HepG2 (cell line): ENCODE results near the gene ACD. TPM values are rescaled to one million over a fixed set of nuclear protein-coding genes. Genes with fewer than 3 reads are reported as not detected.

Experiments used
- CCDC6 ChIP-seq: sonication (generic); formaldehyde crosslinking; IDR thresholded peaks from 2 replicates; pipeline ENCODE4 v1.8.1; 2022; ENCODE audit warnings: mild to moderate bottlenecking, missing genetic modification reagents, moderate library complexity
- DDIT3 ChIP-seq: sonication (generic); formaldehyde crosslinking; IDR thresholded peaks from 2 replicates; pipeline ENCODE4 v1.4.0; 2020; ENCODE audit warnings: mild to moderate bottlenecking, missing genetic modification reagents
- HMG20B ChIP-seq: conservative IDR thresholded peaks from 2 replicates; pipeline ENCODE4 v1.6.1; 2016; ENCODE audit warnings: missing genetic modification reagents, missing compliant biosample characterization
- KDM6A ChIP-seq: IDR thresholded peaks from 2 replicates; pipeline ENCODE4 v1.6.1; 2016; ENCODE audit warnings: low read depth
- MAF1 ChIP-seq: sonication (generic); formaldehyde crosslinking; IDR thresholded peaks from 2 replicates; pipeline ENCODE4 v1.5.0; 2020; ENCODE audit warnings: missing genetic modification reagents, borderline replicate concordance
- MED13 ChIP-seq: sonication (generic); formaldehyde crosslinking; IDR thresholded peaks from 2 replicates; pipeline ENCODE4 v1.5.0; 2020; ENCODE audit warnings: missing genetic modification reagents
- NFKB2 ChIP-seq: sonication (generic); formaldehyde crosslinking; IDR thresholded peaks from 2 replicates; pipeline ENCODE4 v1.4.0; 2020; ENCODE audit warnings: missing genetic modification reagents, borderline replicate concordance
- POLR2A ChIP-seq, 2 experiments: IDR thresholded peaks; 2 replicates each; pipeline ENCODE4 v1.6.1; 2011; ENCODE audit warnings: low read depth in 2 of 2, low read length in 2 of 2, mild to moderate bottlenecking in 1 of 2, moderate library complexity in 1 of 2; ENCODE audit not compliant: insufficient read depth in 1 of 2
- ZBTB10 ChIP-seq: sonication (generic); formaldehyde crosslinking; IDR thresholded peaks from 2 replicates; pipeline ENCODE4 v1.4.0; 2020; ENCODE audit warnings: missing genetic modification reagents, borderline replicate concordance
- ZBTB38 ChIP-seq: sonication (generic); formaldehyde crosslinking; IDR thresholded peaks from 2 replicates; pipeline ENCODE4 v1.5.1; 2020; ENCODE audit warnings: mild to moderate bottlenecking, missing genetic modification reagents
- ZMAT5 ChIP-seq: sonication (generic); formaldehyde crosslinking; IDR thresholded peaks from 2 replicates; pipeline ENCODE4 v1.5.0; 2020; ENCODE audit warnings: mild to moderate bottlenecking, low read depth, missing genetic modification reagents, borderline replicate concordance
- ZNF3 ChIP-seq: IDR thresholded peaks from 2 replicates; pipeline ENCODE4 v1.7.0; 2017; ENCODE audit warnings: inconsistent platforms
- ZNF629 ChIP-seq: sonication (generic); formaldehyde crosslinking; conservative IDR thresholded peaks from 2 replicates; pipeline ENCODE4 v1.5.0; 2020; ENCODE audit warnings: missing genetic modification reagents
- ZNF737 ChIP-seq: sonication (generic); formaldehyde crosslinking; IDR thresholded peaks from 2 replicates; pipeline ENCODE4 v1.5.0; 2020; ENCODE audit warnings: missing genetic modification reagents, mild to moderate bottlenecking, borderline replicate concordance
- ZNF772 ChIP-seq: sonication (generic); formaldehyde crosslinking; IDR thresholded peaks from 2 replicates; pipeline ENCODE4 v1.5.0; 2020; ENCODE audit warnings: mild to moderate bottlenecking, missing genetic modification reagents
- ZNF776 ChIP-seq: sonication (generic); formaldehyde crosslinking; IDR thresholded peaks from 2 replicates; pipeline ENCODE4 v1.4.0; 2020; ENCODE audit warnings: mild to moderate bottlenecking, missing genetic modification reagents
- ZNF839 ChIP-seq: sonication (generic); formaldehyde crosslinking; IDR thresholded peaks from 2 replicates; pipeline ENCODE4 v1.4.0; 2020; ENCODE audit warnings: missing genetic modification reagents, mild to moderate bottlenecking, borderline replicate concordance
- polyA plus RNA-seq, 8 experiments: library from polyadenylated mRNA; depleted of rRNA in 3 of 8; stranded (reverse) in 7 of 8; unstranded in 1 of 8; fragments of >200 nt; fragmentation: Illumina TruSeq in 4 of 8; extraction: Trizol in 4 of 8; gene quantifications; 2 replicates each; pipeline versions ENCODE4 v1.2.1 to v1.2.3, GENCODE V29; 2011 to 2016; ENCODE audit warnings: low read depth in 4 of 8, missing spikeins in 1 of 8, mixed read lengths in 1 of 8; ENCODE audit not compliant: insufficient read depth in 1 of 8
- total RNA-seq, 5 experiments: library from RNA; depleted of rRNA; stranded (reverse); fragments of >200 nt; fragmentation: Illumina TruSeq; extraction: Trizol; gene quantifications; 2 replicates each; pipeline ENCODE4 v1.2.3, GENCODE V29; 2016; ENCODE audit warnings: low read depth in 1 of 5
- TF ChIP-seq, protein P1 (sequence below): sonication (generic); formaldehyde crosslinking; IDR thresholded peaks from 2 replicates; pipeline ENCODE4 v1.4.0; 2020; ENCODE audit warnings: low read depth, mild to moderate bottlenecking, missing genetic modification reagents
- TF ChIP-seq, protein P2 (sequence below): IDR thresholded peaks from 2 replicates; pipeline ENCODE4 v1.6.1; 2016
- TF ChIP-seq, protein P3 (sequence below): sonication (generic); formaldehyde crosslinking; IDR thresholded peaks from 2 replicates; pipeline ENCODE4 v1.5.0; 2020; ENCODE audit warnings: missing genetic modification reagents, mild to moderate bottlenecking, borderline replicate concordance

The ACD gene
- total and polyA plus RNA-seq, 2 of the 13 experiments (the other 11 are each of a cell fraction or from before 2014, with no cell fraction given), result 32.6 to 38.3 TPM

- TF ChIP-seq DDIT3 (CRISPR knock-in tag) (no peak; the same call in 1 of the 2 replicates), ZNF839 (CRISPR knock-in tag) (no peak), ZNF776 (CRISPR knock-in tag) (no peak), ZNF3 (no peak), MED13 (CRISPR knock-in tag) (no peak), ZNF629 (CRISPR knock-in tag) (0 out of 2 replicates have a peak, but pooled peaks have one; percentile 26), MAF1 (CRISPR knock-in tag) (no peak; the same call in 1 of the 2 replicates), ZMAT5 (CRISPR knock-in tag) (no peak), ZBTB10 (CRISPR knock-in tag) (no peak; the same call in 1 of the 2 replicates), NFKB2 (no peak; the same call in 1 of the 2 replicates), POLR2A (IDR thresholded peaks at IDR 0.05; ENCODE audit: insufficient read depth in 1 of 2, low read depth in 2 of 2, low read length in 2 of 2) (peak in 1 of 2 experiments; percentile 78; a peak in 2 of 4 replicates), ZNF737 (CRISPR knock-in tag) (peak; percentile 63; the same call in 1 of the 2 replicates), ZNF772 (CRISPR knock-in tag) (peak; percentile 63), ZBTB38 (peak; percentile 34; the same call in 1 of the 2 replicates), CCDC6 (CRISPR knock-in tag) (peak; percentile 93), HMG20B (CRISPR knock-in tag) (0 out of 2 replicates have a peak, but pooled peaks have one; percentile 9), KDM6A (CRISPR knock-in tag) (peak; percentile 46; the same call in 1 of the 2 replicates)
- TF ChIP-seq, protein P1, sequence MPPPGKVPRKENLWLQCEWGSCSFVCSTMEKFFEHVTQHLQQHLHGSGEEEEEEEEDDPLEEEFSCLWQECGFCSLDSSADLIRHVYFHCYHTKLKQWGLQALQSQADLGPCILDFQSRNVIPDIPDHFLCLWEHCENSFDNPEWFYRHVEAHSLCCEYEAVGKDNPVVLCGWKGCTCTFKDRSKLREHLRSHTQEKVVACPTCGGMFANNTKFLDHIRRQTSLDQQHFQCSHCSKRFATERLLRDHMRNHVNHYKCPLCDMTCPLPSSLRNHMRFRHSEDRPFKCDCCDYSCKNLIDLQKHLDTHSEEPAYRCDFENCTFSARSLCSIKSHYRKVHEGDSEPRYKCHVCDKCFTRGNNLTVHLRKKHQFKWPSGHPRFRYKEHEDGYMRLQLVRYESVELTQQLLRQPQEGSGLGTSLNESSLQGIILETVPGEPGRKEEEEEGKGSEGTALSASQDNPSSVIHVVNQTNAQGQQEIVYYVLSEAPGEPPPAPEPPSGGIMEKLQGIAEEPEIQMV (CRISPR knock-in tag), result peak; percentile 78; the same call in 1 of the 2 replicates
- TF ChIP-seq, protein P2, sequence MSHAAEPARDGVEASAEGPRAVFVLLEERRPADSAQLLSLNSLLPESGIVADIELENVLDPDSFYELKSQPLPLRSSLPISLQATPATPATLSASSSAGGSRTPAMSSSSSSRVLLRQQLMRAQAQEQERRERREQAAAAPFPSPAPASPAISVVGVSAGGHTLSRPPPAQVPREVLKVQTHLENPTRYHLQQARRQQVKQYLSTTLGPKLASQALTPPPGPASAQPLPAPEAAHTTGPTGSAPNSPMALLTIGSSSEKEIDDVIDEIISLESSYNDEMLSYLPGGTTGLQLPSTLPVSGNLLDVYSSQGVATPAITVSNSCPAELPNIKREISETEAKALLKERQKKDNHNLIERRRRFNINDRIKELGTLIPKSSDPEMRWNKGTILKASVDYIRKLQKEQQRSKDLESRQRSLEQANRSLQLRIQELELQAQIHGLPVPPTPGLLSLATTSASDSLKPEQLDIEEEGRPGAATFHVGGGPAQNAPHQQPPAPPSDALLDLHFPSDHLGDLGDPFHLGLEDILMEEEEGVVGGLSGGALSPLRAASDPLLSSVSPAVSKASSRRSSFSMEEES (CRISPR knock-in tag), result peak; percentile 48
- TF ChIP-seq, protein P3, sequence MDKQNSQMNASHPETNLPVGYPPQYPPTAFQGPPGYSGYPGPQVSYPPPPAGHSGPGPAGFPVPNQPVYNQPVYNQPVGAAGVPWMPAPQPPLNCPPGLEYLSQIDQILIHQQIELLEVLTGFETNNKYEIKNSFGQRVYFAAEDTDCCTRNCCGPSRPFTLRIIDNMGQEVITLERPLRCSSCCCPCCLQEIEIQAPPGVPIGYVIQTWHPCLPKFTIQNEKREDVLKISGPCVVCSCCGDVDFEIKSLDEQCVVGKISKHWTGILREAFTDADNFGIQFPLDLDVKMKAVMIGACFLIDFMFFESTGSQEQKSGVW (CRISPR knock-in tag), result peak; percentile 60; the same call in 1 of the 2 replicates
These were observed at the start of gene ACD (continued) for GRCh38 chr16:67659675-67660563.
